GM12891 (cell line): ENCODE data around the gene MLST8.

ENCODE experiments used
- POLR2A ChIP-seq: IDR thresholded peaks from 2 replicates; pipeline ENCODE4 v1.6.1; 2011; ENCODE audit warnings: low read depth, low read length, control low read depth
- POLR2AphosphoS5 ChIP-seq: IDR thresholded peaks from 2 replicates; pipeline ENCODE4 v1.6.1; 2011; ENCODE audit warnings: low read depth, low read length, control low read depth
- SPI1 ChIP-seq: IDR thresholded peaks from 2 replicates; pipeline ENCODE4 v1.6.1; 2011; ENCODE audit warnings: low read depth, low read length, control low read depth
- TAF1 ChIP-seq: IDR thresholded peaks from 2 replicates; pipeline ENCODE4 v1.6.1; 2011; ENCODE audit warnings: low read depth, low read length, control low read depth

DNA sequence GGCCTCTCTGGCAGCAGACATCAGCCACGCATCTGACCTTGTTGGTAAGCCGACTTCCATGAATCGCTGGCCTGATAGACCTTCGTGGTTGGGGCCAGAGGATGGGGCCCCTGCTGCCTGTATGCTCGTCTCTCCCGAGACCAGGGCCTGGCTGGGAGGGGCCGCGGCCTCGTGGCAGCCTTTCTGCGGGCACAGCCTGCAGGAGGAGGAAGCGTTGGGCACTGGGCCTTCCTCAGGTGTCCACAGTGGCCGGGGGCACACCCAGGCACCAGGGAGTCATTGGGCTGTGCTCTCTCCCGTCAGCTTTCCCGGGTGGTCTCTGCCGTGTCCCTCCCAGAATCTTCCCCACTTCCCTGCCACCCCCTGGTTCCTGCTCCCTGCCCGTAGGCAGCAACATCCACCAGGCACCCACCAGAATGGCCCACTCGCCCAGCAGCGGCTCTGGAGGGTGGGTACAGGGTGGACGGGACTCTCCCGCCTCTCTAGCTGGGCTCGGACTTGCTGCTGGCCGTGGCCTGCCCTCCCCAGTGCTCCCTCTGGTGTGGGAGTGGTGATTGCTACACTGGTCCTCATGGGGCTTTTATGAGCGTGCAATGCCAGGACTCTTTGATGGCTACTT is 24.5 kb downstream of the MLST8 start:
- TF ChIP-seq POLR2A (no peak), TAF1 (no peak), POLR2AphosphoS5 (no peak), SPI1 (no peak)
